ENCODE results near the gene PELO. TPM values are rescaled to one million over a fixed set of nuclear protein-coding genes. Genes with fewer than 3 reads are reported as not detected.

PELO gene
- polyA plus RNA-seq, 1 of the 3 experiments (the other 2 are of a cell fraction), result 10.7 TPM

GRCh38 chr5:52788505-52788821, 747 bp downstream of the PELO start:
- H3F3A ChIP-seq (replicated peaks; ENCODE audit: insufficient read depth), result peaks cover 9% of the 10 kb centered on the region
- no peaks in the 10 kb centered on the region for H4K20me1 ChIP-seq (ENCODE audit: insufficient read depth)
- DNase-seq, result peak; percentile 26
- TF ChIP-seq MEF2A (IDR thresholded peaks at IDR 0.05; ENCODE audit: borderline replicate concordance, low read depth) (no peak), RCOR1 (IDR thresholded peaks at IDR 0.05; ENCODE audit: low read length) (no peak), RXRA (IDR thresholded peaks at IDR 0.05; ENCODE audit: borderline replicate concordance, low read depth) (no peak), FOXJ3 (CRISPR knock-in tag; IDR thresholded peaks at IDR 0.05) (no peak), SIN3A (IDR thresholded peaks at IDR 0.05; ENCODE audit: borderline replicate concordance, low read depth, low read length) (no peak), NRF1 (IDR thresholded peaks at IDR 0.05; ENCODE audit: low read depth, low read length) (no peak), USF2 (IDR thresholded peaks at IDR 0.05; ENCODE audit: borderline replicate concordance, low read depth, low read length) (no peak), MXI1 (IDR thresholded peaks at IDR 0.05; ENCODE audit: low read depth, low read length) (no peak), EP300 (IDR thresholded peaks at IDR 0.05; ENCODE audit: borderline replicate concordance in 1 of 2, low read depth in 1 of 2, low read length in 1 of 2) (no peak), RAD21 (IDR thresholded peaks at IDR 0.05; ENCODE audit: low read length) (no peak), EZH2phosphoT487 (IDR thresholded peaks at IDR 0.05; ENCODE audit: borderline replicate concordance, low read depth) (no peak), FOSL2 (IDR thresholded peaks at IDR 0.05; ENCODE audit: borderline replicate concordance, low read depth) (no peak), ELF1 (IDR thresholded peaks at IDR 0.05) (no peak)
- TF ChIP-seq, protein P1, sequence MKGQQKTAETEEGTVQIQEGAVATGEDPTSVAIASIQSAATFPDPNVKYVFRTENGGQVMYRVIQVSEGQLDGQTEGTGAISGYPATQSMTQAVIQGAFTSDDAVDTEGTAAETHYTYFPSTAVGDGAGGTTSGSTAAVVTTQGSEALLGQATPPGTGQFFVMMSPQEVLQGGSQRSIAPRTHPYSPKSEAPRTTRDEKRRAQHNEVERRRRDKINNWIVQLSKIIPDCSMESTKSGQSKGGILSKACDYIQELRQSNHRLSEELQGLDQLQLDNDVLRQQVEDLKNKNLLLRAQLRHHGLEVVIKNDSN (IDR thresholded peaks at IDR 0.05; ENCODE audit: borderline replicate concordance, low read depth), result no peak
- TF ChIP-seq, protein P2, sequence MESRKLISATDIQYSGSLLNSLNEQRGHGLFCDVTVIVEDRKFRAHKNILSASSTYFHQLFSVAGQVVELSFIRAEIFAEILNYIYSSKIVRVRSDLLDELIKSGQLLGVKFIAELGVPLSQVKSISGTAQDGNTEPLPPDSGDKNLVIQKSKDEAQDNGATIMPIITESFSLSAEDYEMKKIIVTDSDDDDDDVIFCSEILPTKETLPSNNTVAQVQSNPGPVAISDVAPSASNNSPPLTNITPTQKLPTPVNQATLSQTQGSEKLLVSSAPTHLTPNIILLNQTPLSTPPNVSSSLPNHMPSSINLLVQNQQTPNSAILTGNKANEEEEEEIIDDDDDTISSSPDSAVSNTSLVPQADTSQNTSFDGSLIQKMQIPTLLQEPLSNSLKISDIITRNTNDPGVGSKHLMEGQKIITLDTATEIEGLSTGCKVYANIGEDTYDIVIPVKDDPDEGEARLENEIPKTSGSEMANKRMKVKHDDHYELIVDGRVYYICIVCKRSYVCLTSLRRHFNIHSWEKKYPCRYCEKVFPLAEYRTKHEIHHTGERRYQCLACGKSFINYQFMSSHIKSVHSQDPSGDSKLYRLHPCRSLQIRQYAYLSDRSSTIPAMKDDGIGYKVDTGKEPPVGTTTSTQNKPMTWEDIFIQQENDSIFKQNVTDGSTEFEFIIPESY (IDR thresholded peaks at IDR 0.05; ENCODE audit: borderline replicate concordance, low read depth), result no peak
- TF ChIP-seq, protein P3, sequence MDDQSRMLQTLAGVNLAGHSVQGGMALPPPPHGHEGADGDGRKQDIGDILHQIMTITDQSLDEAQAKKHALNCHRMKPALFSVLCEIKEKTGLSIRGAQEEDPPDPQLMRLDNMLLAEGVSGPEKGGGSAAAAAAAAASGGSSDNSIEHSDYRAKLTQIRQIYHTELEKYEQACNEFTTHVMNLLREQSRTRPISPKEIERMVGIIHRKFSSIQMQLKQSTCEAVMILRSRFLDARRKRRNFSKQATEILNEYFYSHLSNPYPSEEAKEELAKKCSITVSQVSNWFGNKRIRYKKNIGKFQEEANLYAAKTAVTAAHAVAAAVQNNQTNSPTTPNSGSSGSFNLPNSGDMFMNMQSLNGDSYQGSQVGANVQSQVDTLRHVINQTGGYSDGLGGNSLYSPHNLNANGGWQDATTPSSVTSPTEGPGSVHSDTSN (IDR thresholded peaks at IDR 0.05), result no peak
- TF ChIP-seq, protein P4, sequence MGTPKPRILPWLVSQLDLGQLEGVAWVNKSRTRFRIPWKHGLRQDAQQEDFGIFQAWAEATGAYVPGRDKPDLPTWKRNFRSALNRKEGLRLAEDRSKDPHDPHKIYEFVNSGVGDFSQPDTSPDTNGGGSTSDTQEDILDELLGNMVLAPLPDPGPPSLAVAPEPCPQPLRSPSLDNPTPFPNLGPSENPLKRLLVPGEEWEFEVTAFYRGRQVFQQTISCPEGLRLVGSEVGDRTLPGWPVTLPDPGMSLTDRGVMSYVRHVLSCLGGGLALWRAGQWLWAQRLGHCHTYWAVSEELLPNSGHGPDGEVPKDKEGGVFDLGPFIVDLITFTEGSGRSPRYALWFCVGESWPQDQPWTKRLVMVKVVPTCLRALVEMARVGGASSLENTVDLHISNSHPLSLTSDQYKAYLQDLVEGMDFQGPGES (IDR thresholded peaks at IDR 0.05; ENCODE audit: low read depth, low read length), result no peak
- CTCF ChIA-PET, result interaction anchor here (1.0 to 2.9 kb wide), 10 partner anchors 11 to 160 kb away, joined by 3 to 17 read pairs (median 6); no protein-coding TSS in a partner anchor
- 2% methylated on average over 7 of the region's 7 CpGs for WGBS (ENCODE audit: low lambda C conversion rate)
- no peaks in the 10 kb centered on the region for H3K27me3 ChIP-seq (ENCODE audit: insufficient read depth)
- H3K4me3 ChIP-seq (ENCODE audit: low read depth in 2 of 2, low read length in 1 of 2), result peak overlapping the region; percentile 80 to 87
- POLR2A ChIA-PET, result interaction anchor here (1.1 to 1.7 kb wide), 2 partner anchors 11 to 59 kb away, joined by 5 to 11 read pairs; no protein-coding TSS in a partner anchor
- peak overlapping the region; percentile 89 to 97 for H3K27ac ChIP-seq (ENCODE audit: low read depth in 2 of 2, low read length in 1 of 2)
- H3K9me2 ChIP-seq, result no peaks in the 10 kb centered on the region
- no peaks in the 10 kb centered on the region for H3K9me3 ChIP-seq
- H3K36me3 ChIP-seq (replicated peaks in 1 of 2; ENCODE audit: control insufficient read depth in 1 of 2, insufficient read depth in 2 of 2, low read length in 1 of 2), result peaks cover 0 to 3% of the 10 kb centered on the region in 2 experiments
- H3K9ac ChIP-seq, result peak overlapping the region; percentile 71
- peaks cover 5 to 14% of the 10 kb centered on the region in 2 experiments; a peak in 2 of 4 replicates for H3K4me1 ChIP-seq (ENCODE audit: control insufficient read depth in 1 of 2, insufficient read depth in 2 of 2, low read depth in 1 of 2, low read length in 1 of 2)
- H3K79me2 ChIP-seq (ENCODE audit: insufficient read depth), result peaks cover 32% of the 10 kb centered on the region; the same call in 1 of the 2 replicates
- peak overlapping the region; percentile 66 for H3K4me2 ChIP-seq
- peak overlapping the region; percentile 66 for H2AFZ ChIP-seq (ENCODE audit: low read depth)
